ENCODE data around the gene TXNDC11. TPM values are rescaled to one million over a fixed set of nuclear protein-coding genes. Genes with fewer than 3 reads are reported as not detected.
A peak's percentile ranks its signal among the peaks of the same experiment; 100 is the strongest.

Gene TXNDC11
- total and polyA plus RNA-seq, 9 of the 15 experiments (the other 6 are each of a cell fraction or from before 2014, with no cell fraction given): 0.66 to 32.6 (median 26.2) TPM

- no peaks in the 10 kb centered on the region for H3K9me1 ChIP-seq (ENCODE audit: control insufficient read depth, insufficient read depth, low read length)
- 11% methylated on average over 21 of the region's 21 CpGs for WGBS (ENCODE audit: insufficient coverage, low coverage, missing lambda C conversion rate)
- intact Hi-C loops (cut with micrococcal nuclease): loop anchor here (2.0 kb wide), 1 partner anchor 53 kb away; the partner anchor contains the start of gene ZC3H7A
- peak overlapping the region; percentile 91 for H3K4me3 ChIP-seq
- peaks cover 12% of the 10 kb centered on the region for H4K20me1 ChIP-seq (replicated peaks; ENCODE audit: control insufficient read depth, insufficient read depth, low read length)
- H3K9ac ChIP-seq (ENCODE audit: insufficient read depth in 1 of 2, low read depth in 2 of 2, low read length in 2 of 2): peak overlapping the region; percentile 82 to 91
- ATAC-seq (peak; percentile 8), DNase-seq (ENCODE audit: extremely low read depth in 1 of 4, low spot score in 3 of 4) (peak in 2 of 4 experiments; percentile 26 to 59), FAIRE-seq (peak; percentile 37)
- H3K79me2 ChIP-seq (ENCODE audit: control insufficient read depth, insufficient read depth, low read length): peaks cover 49% of the 10 kb centered on the region
- in situ Hi-C loops (cut with MboI): no loop called here
- ChIA-PET CTCF (ENCODE audit: low intra/inter-chr PET ratio) (no interaction called here), POLR2A (interaction anchor here (0.6 to 2.7 kb wide), 16 partner anchors 8 to 107 kb away, joined by 3 to 32 read pairs (median 4); partner anchors contain the start of genes RSL1D1 and ZC3H7A)
- no peaks in the 10 kb centered on the region for H3K9me3 ChIP-seq (replicated peaks; ENCODE audit: control insufficient read depth, insufficient read depth, low read depth, low read length)
- BruUV-seq (replicated peaks): TSS peak; percentile 78
- H3K27me3 ChIP-seq (ENCODE audit: control insufficient read depth in 2 of 2, insufficient read depth in 2 of 2, low read length in 2 of 2): no peaks in the 10 kb centered on the region
- peaks cover 15% of the 10 kb centered on the region for H3K36me3 ChIP-seq (ENCODE audit: control insufficient read depth, insufficient read depth, low read length)
- H3K27ac ChIP-seq (ENCODE audit: extremely low read depth, low read depth, low read length): peak overlapping the region; percentile 95
- H3K4me1 ChIP-seq (replicated peaks in 1 of 2; ENCODE audit: control insufficient read depth in 2 of 2, insufficient read depth in 2 of 2, low read length in 2 of 2): peaks cover 18 to 20% of the 10 kb centered on the region in 2 experiments; a peak in 4 of 5 replicates
- peak overlapping the region; percentile 96 for H2AFZ ChIP-seq (ENCODE audit: low read depth, low read length)
- H3K4me2 ChIP-seq (ENCODE audit: insufficient read depth, low read length): peak overlapping the region; percentile 88
- TF ChIP-seq TRIM28 (IDR thresholded peaks at IDR 0.05): peak; percentile 85
- TF ChIP-seq AFF1 (IDR thresholded peaks at IDR 0.05; ENCODE audit: low read depth in 1 of 2, partially characterized antibody in 2 of 2): peak in 1 of 2 experiments; percentile 34
- TF ChIP-seq ZNF384 (IDR thresholded peaks at IDR 0.05; ENCODE audit: low read depth, low read length): peak; percentile 10; the same call in 1 of the 2 replicates
- TF ChIP-seq GABPA (tag; conservative IDR thresholded peaks at IDR 0.05; ENCODE audit: low read depth): peak; percentile 74
- TF ChIP-seq HCFC1 (IDR thresholded peaks at IDR 0.05; ENCODE audit: low read depth, low read length): no peak
- no peak for TF ChIP-seq HIVEP1 (CRISPR knock-in tag; IDR thresholded peaks at IDR 0.05)
- TF ChIP-seq POLR2B (IDR thresholded peaks at IDR 0.05; ENCODE audit: low read depth, partially characterized antibody): peak; percentile 18
- no peak for TF ChIP-seq ARID4B (CRISPR knock-in tag; IDR thresholded peaks at IDR 0.05)
- TF ChIP-seq ADNP (tag; IDR thresholded peaks at IDR 0.05): peak; percentile 65; the same call in 1 of the 2 replicates
- peak; percentile 41; the same call in 1 of the 2 replicates for TF ChIP-seq PTRF (tag; IDR thresholded peaks at IDR 0.05)
- 0 out of 4 replicates have a peak, but pooled peaks of 1 of the 2 experiments have one; percentile 31 for TF ChIP-seq MAZ (CRISPR knock-in tag; conservative IDR thresholded peaks at IDR 0.05 in 1 of 2, IDR thresholded peaks at IDR 0.05 in 1 of 2)
These were observed 834 bp upstream of the TXNDC11 start for GRCh38 chr16:11743308-11744074.
